IMR-90 (cell line): ENCODE data around the gene ARHGAP23.

Experiments
- BHLHE40 ChIP-seq: fragments of 150-350 bp; IDR thresholded peaks from 2 replicates; pipeline ENCODE4 v1.6.1; 2016; ENCODE audit warnings: mild to moderate bottlenecking, low read depth, low read length
- CHD1 ChIP-seq: IDR thresholded peaks from 2 replicates; pipeline ENCODE4 v1.6.1; 2012; ENCODE audit warnings: low read depth, low read length, improper control_type of control experiment
- FOS ChIP-seq: fragments of 150-350 bp; IDR thresholded peaks from 2 replicates; pipeline ENCODE4 v1.6.1; 2016; ENCODE audit warnings: low read depth, low read length
- MAZ ChIP-seq: IDR thresholded peaks from 2 replicates; pipeline ENCODE4 v1.6.1; 2012; ENCODE audit warnings: low read depth, mild to moderate bottlenecking, low read length, improper control_type of control experiment, moderate library complexity, borderline replicate concordance
- POLR2A ChIP-seq: IDR thresholded peaks from 2 replicates; pipeline ENCODE4 v1.6.1; 2012; ENCODE audit warnings: mild to moderate bottlenecking, low read depth, low read length
- RAD21 ChIP-seq: IDR thresholded peaks from 2 replicates; pipeline ENCODE4 v1.6.1; 2012; ENCODE audit warnings: low read length, improper control_type of control experiment
- RCOR1 ChIP-seq: IDR thresholded peaks from 2 replicates; pipeline ENCODE4 v1.6.1; 2012; ENCODE audit warnings: mild to moderate bottlenecking, low read length, improper control_type of control experiment; ENCODE audit not compliant: insufficient replicate concordance
- RFX5 ChIP-seq: IDR thresholded peaks from 2 replicates; pipeline ENCODE4 v1.8.0; 2012; ENCODE audit warnings: low read depth, mild to moderate bottlenecking, low read length, moderate library complexity
- SMC3 ChIP-seq: fragments of 150-350 bp; IDR thresholded peaks from 2 replicates; pipeline ENCODE4 v1.6.1; 2016; ENCODE audit warnings: low read depth, mild to moderate bottlenecking, antibody characterized with exemption, low read length, moderate library complexity
- TF ChIP-seq, protein P1 (sequence below): conservative IDR thresholded peaks from 2 replicates; pipeline ENCODE4 v1.5.1; 2012; ENCODE audit warnings: mild to moderate bottlenecking, low read depth, low read length, improper control_type of control experiment

DNA sequence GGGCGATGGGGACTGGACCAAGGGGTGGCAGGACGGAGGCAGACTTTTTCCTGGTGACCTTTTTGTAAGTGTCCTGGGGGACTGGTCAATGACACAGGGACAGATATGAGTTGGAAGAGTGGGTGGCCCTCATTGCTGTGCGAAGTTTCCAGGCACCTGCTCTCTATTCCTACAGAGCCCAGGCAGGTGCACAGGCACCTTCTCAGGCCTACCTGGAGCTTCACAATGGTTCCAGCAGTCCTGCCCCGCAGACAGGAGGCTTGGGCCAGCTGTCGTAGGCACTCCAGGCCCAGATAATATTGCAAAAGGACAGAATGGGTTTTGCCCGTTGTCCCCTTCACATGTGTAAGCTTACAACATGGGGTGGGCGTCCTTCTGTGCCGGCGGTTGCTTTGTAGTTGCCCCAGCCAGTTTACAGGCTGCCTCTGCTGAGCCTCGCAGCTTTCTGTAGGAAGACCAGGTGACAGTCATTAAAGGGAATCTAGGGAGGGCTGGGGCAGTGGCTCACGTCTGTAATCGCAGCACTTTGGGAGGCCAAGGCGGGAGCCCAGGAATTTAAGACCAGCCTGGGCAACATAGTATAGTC lies 84.3 kb downstream of the ARHGAP23 start:
- TF ChIP-seq, protein P1, sequence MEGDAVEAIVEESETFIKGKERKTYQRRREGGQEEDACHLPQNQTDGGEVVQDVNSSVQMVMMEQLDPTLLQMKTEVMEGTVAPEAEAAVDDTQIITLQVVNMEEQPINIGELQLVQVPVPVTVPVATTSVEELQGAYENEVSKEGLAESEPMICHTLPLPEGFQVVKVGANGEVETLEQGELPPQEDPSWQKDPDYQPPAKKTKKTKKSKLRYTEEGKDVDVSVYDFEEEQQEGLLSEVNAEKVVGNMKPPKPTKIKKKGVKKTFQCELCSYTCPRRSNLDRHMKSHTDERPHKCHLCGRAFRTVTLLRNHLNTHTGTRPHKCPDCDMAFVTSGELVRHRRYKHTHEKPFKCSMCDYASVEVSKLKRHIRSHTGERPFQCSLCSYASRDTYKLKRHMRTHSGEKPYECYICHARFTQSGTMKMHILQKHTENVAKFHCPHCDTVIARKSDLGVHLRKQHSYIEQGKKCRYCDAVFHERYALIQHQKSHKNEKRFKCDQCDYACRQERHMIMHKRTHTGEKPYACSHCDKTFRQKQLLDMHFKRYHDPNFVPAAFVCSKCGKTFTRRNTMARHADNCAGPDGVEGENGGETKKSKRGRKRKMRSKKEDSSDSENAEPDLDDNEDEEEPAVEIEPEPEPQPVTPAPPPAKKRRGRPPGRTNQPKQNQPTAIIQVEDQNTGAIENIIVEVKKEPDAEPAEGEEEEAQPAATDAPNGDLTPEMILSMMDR, result no peak
- TF ChIP-seq RAD21 (no peak), RCOR1 (no peak), POLR2A (no peak), FOS (no peak), SMC3 (no peak), RFX5 (no peak), CHD1 (no peak), BHLHE40 (no peak), MAZ (no peak)
